ENCODE results near the gene SYNGR4. TPM values are rescaled to one million over a fixed set of nuclear protein-coding genes. Genes with fewer than 3 reads are reported as not detected.

The SYNGR4 gene
- total RNA-seq, 4 donors from 2014 or later = not detected

GRCh38 chr19:48342841-48343540 is 21.2 kb upstream of the SYNGR4 start:
- TF ChIP-seq CTCF (IDR thresholded peaks at IDR 0.05) (no peak), POLR2A (IDR thresholded peaks at IDR 0.05) (no peak)
- Histone ChIP-seq H3K4me1 (no peaks in the 10 kb centered on the region), H3K4me3 (no peak overlapping the region), H3K27me3 (no peaks in the 10 kb centered on the region), H3K9me3 (no peaks in the 10 kb centered on the region), H3K27ac (no peak overlapping the region), H3K36me3 (no peaks in the 10 kb centered on the region)
- DNase-seq = no peak
- intact Hi-C loops (cut with DNase I; ENCODE audit: low total_unique reads) = no loop called here

- no peaks in the 10 kb centered on the region for H3K9me3 ChIP-seq
- H3K27me3 ChIP-seq = no peaks in the 10 kb centered on the region
- no peak for DNase-seq
- intact Hi-C loops (cut with DNase I; ENCODE audit: low total_unique reads) = no loop called here
- H3K27ac ChIP-seq = no peak overlapping the region
- TF ChIP-seq POLR2A (IDR thresholded peaks at IDR 0.05) (no peak), CTCF (IDR thresholded peaks at IDR 0.05) (no peak)
- no peaks in the 10 kb centered on the region for H3K4me1 ChIP-seq
- no peak overlapping the region for H3K4me3 ChIP-seq
- H3K36me3 ChIP-seq = no peaks in the 10 kb centered on the region
Measured at GRCh38 chr19:48344892-48345291, 19.3 kb upstream of the SYNGR4 start.

GRCh38 chr19:48346191-48346590 is 18.0 kb upstream of the SYNGR4 start:
- Histone ChIP-seq H3K27ac (no peak overlapping the region), H3K4me3 (no peak overlapping the region), H3K27me3 (no peaks in the 10 kb centered on the region), H3K36me3 (no peaks in the 10 kb centered on the region), H3K9me3 (no peaks in the 10 kb centered on the region), H3K4me1 (no peaks in the 10 kb centered on the region)
- DNase-seq = no peak
- intact Hi-C loops (cut with DNase I; ENCODE audit: low total_unique reads) = no loop called here
- TF ChIP-seq POLR2A (IDR thresholded peaks at IDR 0.05) (no peak), CTCF (IDR thresholded peaks at IDR 0.05) (no peak)

- Histone ChIP-seq H3K27ac (no peak overlapping the region), H3K36me3 (no peaks in the 10 kb centered on the region), H3K4me1 (no peaks in the 10 kb centered on the region), H3K4me3 (no peak overlapping the region), H3K27me3 (no peaks in the 10 kb centered on the region), H3K9me3 (no peaks in the 10 kb centered on the region)
- intact Hi-C loops (cut with DNase I; ENCODE audit: low total_unique reads) = no loop called here
- no peak for TF ChIP-seq POLR2A (IDR thresholded peaks at IDR 0.05)
- no peak for TF ChIP-seq CTCF (IDR thresholded peaks at IDR 0.05)
- DNase-seq = no peak
Measured at GRCh38 chr19:48348045-48348444, 16.1 kb upstream of the SYNGR4 start.

GRCh38 chr19:48348737-48349136 is 15.4 kb upstream of the SYNGR4 start:
- Histone ChIP-seq H3K36me3 (no peaks in the 10 kb centered on the region), H3K4me3 (no peak overlapping the region), H3K9me3 (no peaks in the 10 kb centered on the region), H3K4me1 (no peaks in the 10 kb centered on the region), H3K27me3 (no peaks in the 10 kb centered on the region), H3K27ac (no peak overlapping the region)
- no peak for TF ChIP-seq POLR2A (IDR thresholded peaks at IDR 0.05)
- no peak for TF ChIP-seq CTCF (IDR thresholded peaks at IDR 0.05)
- intact Hi-C loops (cut with DNase I; ENCODE audit: low total_unique reads) = no loop called here
- DNase-seq = no peak

Measured in uterus (tissue), 4 donors.